ENCODE data around the gene FOXP3.

DNA sequence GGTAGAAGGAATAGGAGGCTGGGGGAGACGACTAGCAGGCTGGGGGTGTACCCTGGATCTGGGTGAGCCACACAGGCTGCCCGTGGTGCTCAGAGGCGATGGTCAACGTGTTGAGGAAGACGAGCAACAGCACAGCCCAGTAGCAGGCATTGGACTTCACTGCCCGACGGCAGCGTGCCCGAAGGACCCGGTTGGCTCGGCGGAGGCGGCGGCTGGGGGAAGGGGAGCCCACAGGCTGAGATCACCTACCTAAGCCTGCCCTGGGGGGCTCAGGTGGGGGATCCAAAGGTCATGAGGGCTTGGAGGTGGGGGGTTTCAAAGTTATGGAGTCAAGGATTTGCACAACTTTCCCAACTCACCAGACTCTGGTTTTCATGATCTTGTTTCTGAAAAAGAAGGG, 38.7 kb downstream of the FOXP3 start:
- TF ChIP-seq, protein P1, sequence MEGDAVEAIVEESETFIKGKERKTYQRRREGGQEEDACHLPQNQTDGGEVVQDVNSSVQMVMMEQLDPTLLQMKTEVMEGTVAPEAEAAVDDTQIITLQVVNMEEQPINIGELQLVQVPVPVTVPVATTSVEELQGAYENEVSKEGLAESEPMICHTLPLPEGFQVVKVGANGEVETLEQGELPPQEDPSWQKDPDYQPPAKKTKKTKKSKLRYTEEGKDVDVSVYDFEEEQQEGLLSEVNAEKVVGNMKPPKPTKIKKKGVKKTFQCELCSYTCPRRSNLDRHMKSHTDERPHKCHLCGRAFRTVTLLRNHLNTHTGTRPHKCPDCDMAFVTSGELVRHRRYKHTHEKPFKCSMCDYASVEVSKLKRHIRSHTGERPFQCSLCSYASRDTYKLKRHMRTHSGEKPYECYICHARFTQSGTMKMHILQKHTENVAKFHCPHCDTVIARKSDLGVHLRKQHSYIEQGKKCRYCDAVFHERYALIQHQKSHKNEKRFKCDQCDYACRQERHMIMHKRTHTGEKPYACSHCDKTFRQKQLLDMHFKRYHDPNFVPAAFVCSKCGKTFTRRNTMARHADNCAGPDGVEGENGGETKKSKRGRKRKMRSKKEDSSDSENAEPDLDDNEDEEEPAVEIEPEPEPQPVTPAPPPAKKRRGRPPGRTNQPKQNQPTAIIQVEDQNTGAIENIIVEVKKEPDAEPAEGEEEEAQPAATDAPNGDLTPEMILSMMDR (IDR thresholded peaks at IDR 0.05): no peak
- TF ChIP-seq POLR2A (IDR thresholded peaks at IDR 0.05): no peak
